Measurements from ENCODE around the gene B4GALT6.

- no peak for TF ChIP-seq CTCF (IDR thresholded peaks at IDR 0.05; ENCODE audit: poor library complexity, severe bottlenecking)
- no peak for TF ChIP-seq EZH2 (IDR thresholded peaks at IDR 0.05; ENCODE audit: borderline replicate concordance, insufficient read depth, low read length, poor library complexity, severe bottlenecking)
- no peak for TF ChIP-seq EP300 (conservative IDR thresholded peaks at IDR 0.05; ENCODE audit: poor library complexity, severe bottlenecking)
- no peak for TF ChIP-seq MXI1 (conservative IDR thresholded peaks at IDR 0.05; ENCODE audit: poor library complexity, severe bottlenecking)
- TF ChIP-seq RAD21 (conservative IDR thresholded peaks at IDR 0.05): no peak
- TF ChIP-seq REST (IDR thresholded peaks at IDR 0.05; ENCODE audit: borderline replicate concordance): no peak
- TF ChIP-seq POLR2AphosphoS5 (IDR thresholded peaks at IDR 0.05): no peak
- TF ChIP-seq TAF1 (IDR thresholded peaks at IDR 0.05; ENCODE audit: low read depth): no peak
- no peak for TF ChIP-seq SMC3 (conservative IDR thresholded peaks at IDR 0.05; ENCODE audit: poor library complexity)
These were observed 27.6 kb downstream of the B4GALT6 start for GRCh38 chr18:31656754-31657153.
